Caco-2 (cell line): ENCODE measurements around the gene PIWIL1. TPM values are rescaled to one million over a fixed set of nuclear protein-coding genes. Genes with fewer than 3 reads are reported as not detected.

ENCODE experiments used
- BruUV-seq: library from RNA; stranded (reverse); fragments of 400-500 nt; replicated peaks from 2 replicates; lab custom pipeline; 2021; lab: Mats Ljungman, UMichigan
- CTCF ChIA-PET: fragments of 300-600 bp; sonication (Branson Sonifier 250); formaldehyde crosslinking; loops from one replicate; lab custom pipeline; 2022; ENCODE audit warnings: antibody characterized with exemption; lab: Charles Lee
- POLR2A ChIA-PET: fragments of 300-600 bp; sonication (Branson Sonifier 250); formaldehyde crosslinking; loops from one replicate; lab custom pipeline; 2022; ENCODE audit warnings: antibody characterized with exemption; lab: Charles Lee
- DNase-seq, 2 experiments: peaks; one replicate each; pipeline versions ENCODE4 v3.0.0 to v3.0.0-alpha.2; 2020 to 2022
- H3K27me3 ChIP-seq: replicated peaks from 2 replicates; pipeline ENCODE4 v1.6.0; 2011; ENCODE audit warnings: low read length; ENCODE audit not compliant: control insufficient read depth, insufficient read depth
- H3K36me3 ChIP-seq: 2 replicates; pipeline ENCODE4 v1.5.1; 2011; ENCODE audit warnings: low read length; ENCODE audit not compliant: control insufficient read depth, insufficient read depth
- H3K4me1 ChIP-seq: fragments of 250-450 bp; sonication (Bioruptor Pico); 2 replicates; pipeline ENCODE4 v1.5.1; 2020; ENCODE audit warnings: mild to moderate bottlenecking
- H3K4me3 ChIP-seq: 2 replicates; pipeline ENCODE4 v1.5.1; 2011; ENCODE audit warnings: low read depth, mild to moderate bottlenecking, control low read depth, low read length
- H3K9me3 ChIP-seq: fragments of 250-450 bp; sonication (Bioruptor Pico); 2 replicates; pipeline ENCODE4 v1.5.1; 2020; ENCODE audit warnings: mild to moderate bottlenecking, moderate library complexity
- H3K27ac Mint-ChIP-seq: one replicate; pipeline ENCODE4 v1.8.0; 2022; ENCODE audit warnings: mixed read lengths; ENCODE audit not compliant: unreplicated experiment
- H3K27me3 Mint-ChIP-seq: one replicate; pipeline ENCODE4 v1.8.0; 2022; ENCODE audit warnings: mixed read lengths; ENCODE audit not compliant: insufficient read depth, unreplicated experiment
- H3K36me3 Mint-ChIP-seq: one replicate; pipeline ENCODE4 v1.8.0; 2022; ENCODE audit warnings: mild to moderate bottlenecking, mixed read lengths; ENCODE audit not compliant: insufficient read depth, unreplicated experiment
- H3K4me1 Mint-ChIP-seq: one replicate; pipeline ENCODE4 v1.8.0; 2022; ENCODE audit warnings: low read depth, mixed read lengths; ENCODE audit not compliant: unreplicated experiment
- H3K4me3 Mint-ChIP-seq: one replicate; pipeline ENCODE4 v1.8.0; 2022; ENCODE audit warnings: mild to moderate bottlenecking, moderate library complexity, mixed read lengths; ENCODE audit not compliant: unreplicated experiment
- H3K9me3 Mint-ChIP-seq: one replicate; pipeline ENCODE4 v1.8.0; 2022; ENCODE audit warnings: mixed read lengths; ENCODE audit not compliant: unreplicated experiment
- intact Hi-C: fragments of 100-400 bp; cut with micrococcal nuclease; formaldehyde crosslinking; loops from one replicate; pipeline ENCODE4 v1.10.0; 2022; ENCODE audit not compliant: unreplicated experiment
- total RNA-seq: library from RNA; stranded (reverse); gene quantifications from 2 replicates; pipeline ENCODE4 v1.2.3, GENCODE V29; 2022
- TF ChIP-seq, protein P1 (sequence below), 2 experiments: fragments of 200-600 bp in 1 of 2; IDR thresholded peaks; 1 replicate in 1 of 2; 2 replicates in 1 of 2; pipeline versions ENCODE4 v1.5.1 to v1.8.0; 2011 to 2022; ENCODE audit warnings: antibody characterized with exemption in 1 of 2, control low read depth in 1 of 2, inconsistent platforms in 1 of 2, low read depth in 1 of 2, low read length in 1 of 2, mild to moderate bottlenecking in 1 of 2, moderate library complexity in 1 of 2; ENCODE audit not compliant: insufficient read depth in 1 of 2, severe bottlenecking in 1 of 2, unreplicated experiment in 1 of 2

PIWIL1 gene
- total RNA-seq, 1 experiment from 2014 or later: 5.1 TPM

DNA sequence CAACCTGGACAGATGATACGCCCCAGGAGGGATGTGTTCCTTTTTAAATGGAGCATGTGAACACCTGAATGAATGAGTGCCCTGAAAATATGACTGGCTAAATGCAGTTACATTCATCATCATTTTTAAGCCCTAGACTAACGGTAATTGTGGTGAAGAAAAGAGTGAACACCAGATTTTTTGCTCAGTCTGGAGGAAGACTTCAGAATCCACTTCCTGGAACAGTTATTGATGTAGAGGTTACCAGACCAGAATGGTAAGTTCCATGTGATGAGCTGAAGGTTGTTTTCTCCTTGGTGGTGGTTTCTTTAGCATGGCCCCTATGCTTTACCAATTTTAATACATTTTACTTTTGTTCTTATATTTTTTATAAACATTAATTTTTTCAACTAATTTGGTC, 29.3 kb downstream of the PIWIL1 start:
- no peaks in the 10 kb centered on the region for H3K27me3 Mint-ChIP-seq
- BruUV-seq: no TSS peak
- no peak overlapping the region for H3K27ac Mint-ChIP-seq
- no peak for DNase-seq
- H3K4me3 Mint-ChIP-seq: no peak overlapping the region
- H3K9me3 Mint-ChIP-seq: no peaks in the 10 kb centered on the region
- Histone ChIP-seq H3K36me3 (no peaks in the 10 kb centered on the region), H3K9me3 (no peaks in the 10 kb centered on the region), H3K4me1 (peaks cover 13% of the 10 kb centered on the region), H3K4me3 (no peak overlapping the region), H3K27me3 (no peaks in the 10 kb centered on the region)
- TF ChIP-seq, protein P1, sequence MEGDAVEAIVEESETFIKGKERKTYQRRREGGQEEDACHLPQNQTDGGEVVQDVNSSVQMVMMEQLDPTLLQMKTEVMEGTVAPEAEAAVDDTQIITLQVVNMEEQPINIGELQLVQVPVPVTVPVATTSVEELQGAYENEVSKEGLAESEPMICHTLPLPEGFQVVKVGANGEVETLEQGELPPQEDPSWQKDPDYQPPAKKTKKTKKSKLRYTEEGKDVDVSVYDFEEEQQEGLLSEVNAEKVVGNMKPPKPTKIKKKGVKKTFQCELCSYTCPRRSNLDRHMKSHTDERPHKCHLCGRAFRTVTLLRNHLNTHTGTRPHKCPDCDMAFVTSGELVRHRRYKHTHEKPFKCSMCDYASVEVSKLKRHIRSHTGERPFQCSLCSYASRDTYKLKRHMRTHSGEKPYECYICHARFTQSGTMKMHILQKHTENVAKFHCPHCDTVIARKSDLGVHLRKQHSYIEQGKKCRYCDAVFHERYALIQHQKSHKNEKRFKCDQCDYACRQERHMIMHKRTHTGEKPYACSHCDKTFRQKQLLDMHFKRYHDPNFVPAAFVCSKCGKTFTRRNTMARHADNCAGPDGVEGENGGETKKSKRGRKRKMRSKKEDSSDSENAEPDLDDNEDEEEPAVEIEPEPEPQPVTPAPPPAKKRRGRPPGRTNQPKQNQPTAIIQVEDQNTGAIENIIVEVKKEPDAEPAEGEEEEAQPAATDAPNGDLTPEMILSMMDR (IDR thresholded peaks at IDR 0.05; ENCODE audit: insufficient read depth in 1 of 2, low read depth in 1 of 2, low read length in 1 of 2, severe bottlenecking in 1 of 2, unreplicated experiment in 1 of 2): no peak
- intact Hi-C loops: no loop called here
- peaks cover 4% of the 10 kb centered on the region for H3K36me3 Mint-ChIP-seq
- H3K4me1 Mint-ChIP-seq: peaks cover 9% of the 10 kb centered on the region
- POLR2A ChIA-PET: no interaction called here
- CTCF ChIA-PET: no interaction called here

DNA sequence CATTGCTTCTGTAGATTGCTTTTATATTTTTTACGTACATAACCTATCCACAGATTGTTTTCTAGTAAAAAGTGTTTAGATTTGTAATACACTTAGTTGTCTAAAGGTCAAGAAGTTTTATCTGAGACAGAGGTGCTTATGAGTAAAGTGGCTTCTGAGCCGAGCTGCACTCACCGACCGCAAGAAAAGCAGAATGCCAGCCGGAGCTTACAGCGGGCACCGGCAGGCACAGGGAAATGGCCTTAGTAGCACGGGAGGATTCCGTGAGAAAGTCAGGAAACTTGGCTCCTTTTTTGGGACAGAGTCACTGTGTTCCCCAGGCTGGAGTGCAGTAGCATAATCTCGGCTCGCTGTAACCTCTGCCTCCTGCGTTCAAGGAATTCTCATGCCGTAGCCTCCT, 29.8 kb downstream of the PIWIL1 start:
- H3K4me3 Mint-ChIP-seq: no peak overlapping the region
- H3K4me3 ChIP-seq: no peak overlapping the region
- CTCF ChIA-PET: no interaction called here
- no peaks in the 10 kb centered on the region for H3K27me3 ChIP-seq
- H3K27ac Mint-ChIP-seq: no peak overlapping the region
- no peaks in the 10 kb centered on the region for H3K9me3 ChIP-seq
- H3K36me3 Mint-ChIP-seq: peaks cover 4% of the 10 kb centered on the region
- intact Hi-C loops: no loop called here
- BruUV-seq: no TSS peak
- peaks cover 13% of the 10 kb centered on the region for H3K4me1 ChIP-seq
- H3K36me3 ChIP-seq: no peaks in the 10 kb centered on the region
- DNase-seq: no peak
- H3K4me1 Mint-ChIP-seq: peaks cover 9% of the 10 kb centered on the region
- no peaks in the 10 kb centered on the region for H3K9me3 Mint-ChIP-seq
- H3K27me3 Mint-ChIP-seq: no peaks in the 10 kb centered on the region
- TF ChIP-seq, protein P1 (IDR thresholded peaks at IDR 0.05; ENCODE audit: insufficient read depth in 1 of 2, low read depth in 1 of 2, low read length in 1 of 2, severe bottlenecking in 1 of 2, unreplicated experiment in 1 of 2): no peak
- POLR2A ChIA-PET: no interaction called here

DNA sequence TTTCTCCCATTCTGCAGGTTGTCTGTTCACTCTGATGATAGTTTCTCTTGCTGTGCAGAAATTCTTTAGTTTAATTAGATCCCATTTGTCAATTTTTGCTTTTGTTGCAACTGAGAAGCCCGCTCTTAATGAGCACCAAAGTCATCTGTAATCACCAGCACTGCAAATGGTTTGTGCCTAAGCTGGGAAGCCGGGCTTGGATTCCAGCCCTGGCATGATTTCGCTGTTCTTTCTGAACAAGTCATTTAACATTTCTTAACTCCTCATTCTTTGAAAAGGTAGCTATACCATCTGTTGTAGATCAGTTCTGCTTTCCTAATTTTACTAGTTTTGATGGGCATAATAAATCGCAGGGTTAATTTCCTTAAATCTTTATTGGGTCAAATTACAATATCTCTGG, 32.1 kb downstream of the PIWIL1 start:
- Histone ChIP-seq H3K9me3 (no peaks in the 10 kb centered on the region), H3K36me3 (no peaks in the 10 kb centered on the region), H3K4me3 (no peak overlapping the region), H3K4me1 (peaks cover 5% of the 10 kb centered on the region; the same call in 1 of the 2 replicates), H3K27me3 (no peaks in the 10 kb centered on the region)
- H3K9me3 Mint-ChIP-seq: no peaks in the 10 kb centered on the region
- DNase-seq: no peak
- H3K4me1 Mint-ChIP-seq: peaks cover 4% of the 10 kb centered on the region
- no peak overlapping the region for H3K4me3 Mint-ChIP-seq
- intact Hi-C loops: no loop called here
- no peaks in the 10 kb centered on the region for H3K27me3 Mint-ChIP-seq
- TF ChIP-seq, protein P1 (IDR thresholded peaks at IDR 0.05; ENCODE audit: insufficient read depth in 1 of 2, low read depth in 1 of 2, low read length in 1 of 2, severe bottlenecking in 1 of 2, unreplicated experiment in 1 of 2): no peak
- ChIA-PET POLR2A (no interaction called here), CTCF (no interaction called here)
- H3K36me3 Mint-ChIP-seq: peaks cover 4% of the 10 kb centered on the region
- no peak overlapping the region for H3K27ac Mint-ChIP-seq
- BruUV-seq: no TSS peak
